NCI-H524 treated with DMSO at 0.1 percent for 48 hours (cell line): ENCODE results near the gene MST1.
"Not testable (repeated sequence)": the region's sequence is repeated elsewhere in the genome, so short reads cannot be mapped to it uniquely, and the experiment has no call there.

Experiments
- DNase-seq: peaks from one replicate; lab custom pipeline; 2025; lab: John Stamatoyannopoulos, UW

The MST1 gene

GRCh38 chr3:49700453-49701128, 11.3 kb upstream of the MST1 start:
- DNase-seq = no peak

GRCh38 chr3:49700014-49700413, 10.7 kb upstream of the MST1 start:
- no peak for DNase-seq

- no peak for DNase-seq
Observed at GRCh38 chr3:49699281-49699979, 10.2 kb upstream of the MST1 start.

- not testable (repeated sequence) for DNase-seq
Observed at GRCh38 chr3:49695350-49696015, 6.2 kb upstream of the MST1 start.

- not testable (repeated sequence) for DNase-seq
Observed at GRCh38 chr3:49694409-49695070, 5.3 kb upstream of the MST1 start.

- DNase-seq = not testable (repeated sequence)
Observed at GRCh38 chr3:49691481-49691880, 2.2 kb upstream of the MST1 start.

- not testable (repeated sequence) for DNase-seq
Observed at GRCh38 chr3:49690856-49691255, 1.6 kb upstream of the MST1 start.

GRCh38 chr3:49689908-49690624, 792 bp upstream of the MST1 start:
- not testable (repeated sequence) for DNase-seq

GRCh38 chr3:49688338-49689045, 782 bp downstream of the MST1 start:
- DNase-seq = not testable (repeated sequence)

GRCh38 chr3:49687424-49687795, 1.9 kb downstream of the MST1 start:
- DNase-seq = not testable (repeated sequence)

GRCh38 chr3:49686769-49687423, 2.4 kb downstream of the MST1 start:
- not testable (repeated sequence) for DNase-seq

GRCh38 chr3:49686346-49686745, 2.9 kb downstream of the MST1 start:
- not testable (repeated sequence) for DNase-seq

GRCh38 chr3:49685846-49686245, 3.4 kb downstream of the MST1 start:
- not testable (repeated sequence) for DNase-seq

- not testable (repeated sequence) for DNase-seq
Observed at GRCh38 chr3:49685103-49685502, 4.2 kb downstream of the MST1 start.

- not testable (repeated sequence) for DNase-seq
Observed at GRCh38 chr3:49684453-49684852, 4.8 kb downstream of the MST1 start.

- no peak for DNase-seq
Observed at GRCh38 chr3:49683162-49683561, 6.1 kb downstream of the MST1 start.

GRCh38 chr3:49681543-49681942, 7.7 kb downstream of the MST1 start:
- DNase-seq = no peak

GRCh38 chr3:49681232-49681522, 8.1 kb downstream of the MST1 start:
- DNase-seq = no peak

GRCh38 chr3:49680493-49681231, 8.6 kb downstream of the MST1 start:
- no peak for DNase-seq

GRCh38 chr3:49675912-49676311, 13.4 kb downstream of the MST1 start:
- DNase-seq = no peak
